ENCODE data around the gene RPS6KB2. TPM values are rescaled to one million over a fixed set of nuclear protein-coding genes. Genes with fewer than 3 reads are reported as not detected.

The RPS6KB2 gene
- total RNA-seq, 1 donor from 2014 or later: 49.5 TPM

GRCh38 chr11:67395555-67396258 is 32.6 kb upstream of the RPS6KB2 start:
- Mint-ChIP-seq H3K27me3 (ENCODE audit: unreplicated experiment) (no peaks in the 10 kb centered on the region), H3K4me3 (ENCODE audit: unreplicated experiment) (no peak overlapping the region), H3K36me3 (ENCODE audit: unreplicated experiment) (peaks cover 14% of the 10 kb centered on the region), H3K9me3 (ENCODE audit: unreplicated experiment) (no peaks in the 10 kb centered on the region), H3K4me1 (ENCODE audit: unreplicated experiment) (peaks cover 32% of the 10 kb centered on the region), H3K27ac (ENCODE audit: unreplicated experiment) (no peak overlapping the region)
- DNase-seq (ENCODE audit: extremely low spot score, unreplicated experiment): peak; percentile 81
- TF ChIP-seq, protein P1, sequence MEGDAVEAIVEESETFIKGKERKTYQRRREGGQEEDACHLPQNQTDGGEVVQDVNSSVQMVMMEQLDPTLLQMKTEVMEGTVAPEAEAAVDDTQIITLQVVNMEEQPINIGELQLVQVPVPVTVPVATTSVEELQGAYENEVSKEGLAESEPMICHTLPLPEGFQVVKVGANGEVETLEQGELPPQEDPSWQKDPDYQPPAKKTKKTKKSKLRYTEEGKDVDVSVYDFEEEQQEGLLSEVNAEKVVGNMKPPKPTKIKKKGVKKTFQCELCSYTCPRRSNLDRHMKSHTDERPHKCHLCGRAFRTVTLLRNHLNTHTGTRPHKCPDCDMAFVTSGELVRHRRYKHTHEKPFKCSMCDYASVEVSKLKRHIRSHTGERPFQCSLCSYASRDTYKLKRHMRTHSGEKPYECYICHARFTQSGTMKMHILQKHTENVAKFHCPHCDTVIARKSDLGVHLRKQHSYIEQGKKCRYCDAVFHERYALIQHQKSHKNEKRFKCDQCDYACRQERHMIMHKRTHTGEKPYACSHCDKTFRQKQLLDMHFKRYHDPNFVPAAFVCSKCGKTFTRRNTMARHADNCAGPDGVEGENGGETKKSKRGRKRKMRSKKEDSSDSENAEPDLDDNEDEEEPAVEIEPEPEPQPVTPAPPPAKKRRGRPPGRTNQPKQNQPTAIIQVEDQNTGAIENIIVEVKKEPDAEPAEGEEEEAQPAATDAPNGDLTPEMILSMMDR (IDR thresholded peaks at IDR 0.05): no peak

- H3K36me3 Mint-ChIP-seq (ENCODE audit: unreplicated experiment): peaks cover 14% of the 10 kb centered on the region
- H3K27me3 Mint-ChIP-seq (ENCODE audit: unreplicated experiment): no peaks in the 10 kb centered on the region
- TF ChIP-seq, protein P1 (IDR thresholded peaks at IDR 0.05): no peak
- peaks cover 29% of the 10 kb centered on the region for H3K4me1 Mint-ChIP-seq (ENCODE audit: unreplicated experiment)
- H3K4me3 Mint-ChIP-seq (ENCODE audit: unreplicated experiment): no peak overlapping the region
- DNase-seq (ENCODE audit: extremely low spot score, unreplicated experiment): no peak
- no peak overlapping the region for H3K27ac Mint-ChIP-seq (ENCODE audit: unreplicated experiment)
- H3K9me3 Mint-ChIP-seq (ENCODE audit: unreplicated experiment): no peaks in the 10 kb centered on the region
Observed at GRCh38 chr11:67396259-67396581, 32.1 kb upstream of the RPS6KB2 start.

DNA sequence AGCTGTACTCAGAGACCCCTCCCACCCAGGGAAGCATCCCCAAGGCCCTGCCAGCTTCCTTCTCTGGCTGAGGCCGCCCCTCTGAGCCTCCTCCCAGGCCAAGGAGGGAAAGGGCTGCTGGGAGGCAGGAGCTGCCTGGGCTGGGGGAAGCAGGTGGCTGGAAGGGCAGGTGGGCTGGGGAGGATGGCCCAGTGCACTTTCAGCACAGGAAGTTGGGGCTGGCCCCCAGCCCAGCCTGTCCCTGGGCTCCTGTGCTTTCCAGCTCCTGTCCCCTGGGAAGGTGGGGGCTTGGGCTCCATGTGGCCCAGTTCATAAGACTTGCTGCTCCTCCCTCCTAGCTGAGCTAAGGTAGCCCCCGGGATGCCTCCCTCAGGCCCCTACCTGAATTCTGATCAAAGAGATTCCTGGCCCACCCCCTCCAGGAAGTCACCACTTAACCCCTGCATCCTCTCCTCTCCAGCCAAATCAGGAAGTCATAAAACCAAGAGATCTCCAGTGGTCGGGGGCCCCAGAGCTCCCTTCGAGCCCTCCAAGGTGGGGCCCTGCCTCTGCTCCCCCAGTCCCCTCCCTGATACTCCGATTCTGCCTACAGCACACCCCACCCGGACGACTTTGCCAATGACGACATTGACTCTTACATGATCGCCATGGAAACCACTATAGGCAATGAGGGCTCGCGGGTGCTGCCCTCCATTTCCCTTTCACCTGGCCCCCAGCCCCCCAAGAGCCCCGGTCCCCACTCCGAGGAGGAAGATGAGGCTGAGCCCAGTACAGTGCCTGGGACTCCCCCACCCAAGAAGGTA is 31.5 kb upstream of the RPS6KB2 start:
- TF ChIP-seq, protein P1 (IDR thresholded peaks at IDR 0.05): no peak
- peaks cover 27% of the 10 kb centered on the region for H3K4me1 Mint-ChIP-seq (ENCODE audit: unreplicated experiment)
- H3K36me3 Mint-ChIP-seq (ENCODE audit: unreplicated experiment): peaks cover 14% of the 10 kb centered on the region
- no peak overlapping the region for H3K27ac Mint-ChIP-seq (ENCODE audit: unreplicated experiment)
- no peak overlapping the region for H3K4me3 Mint-ChIP-seq (ENCODE audit: unreplicated experiment)
- peak; percentile 75 for DNase-seq (ENCODE audit: extremely low spot score, unreplicated experiment)
- no peaks in the 10 kb centered on the region for H3K9me3 Mint-ChIP-seq (ENCODE audit: unreplicated experiment)
- H3K27me3 Mint-ChIP-seq (ENCODE audit: unreplicated experiment): no peaks in the 10 kb centered on the region

GRCh38 chr11:67397536-67397935 is 30.8 kb upstream of the RPS6KB2 start:
- Mint-ChIP-seq H3K27me3 (ENCODE audit: unreplicated experiment) (no peaks in the 10 kb centered on the region), H3K4me3 (ENCODE audit: unreplicated experiment) (no peak overlapping the region), H3K27ac (ENCODE audit: unreplicated experiment) (no peak overlapping the region), H3K4me1 (ENCODE audit: unreplicated experiment) (peaks cover 27% of the 10 kb centered on the region), H3K36me3 (ENCODE audit: unreplicated experiment) (peaks cover 14% of the 10 kb centered on the region), H3K9me3 (ENCODE audit: unreplicated experiment) (no peaks in the 10 kb centered on the region)
- TF ChIP-seq, protein P1 (IDR thresholded peaks at IDR 0.05): no peak
- DNase-seq (ENCODE audit: extremely low spot score, unreplicated experiment): no peak

- Mint-ChIP-seq H3K4me3 (ENCODE audit: unreplicated experiment) (no peak overlapping the region), H3K9me3 (ENCODE audit: unreplicated experiment) (no peaks in the 10 kb centered on the region), H3K4me1 (ENCODE audit: unreplicated experiment) (peaks cover 25% of the 10 kb centered on the region), H3K27ac (ENCODE audit: unreplicated experiment) (no peak overlapping the region), H3K27me3 (ENCODE audit: unreplicated experiment) (no peaks in the 10 kb centered on the region), H3K36me3 (ENCODE audit: unreplicated experiment) (peaks cover 14% of the 10 kb centered on the region)
- DNase-seq (ENCODE audit: extremely low spot score, unreplicated experiment): no peak
- TF ChIP-seq, protein P1 (IDR thresholded peaks at IDR 0.05): no peak
Observed at GRCh38 chr11:67397986-67398660, 30.2 kb upstream of the RPS6KB2 start.
